Vagina (tissue), 2 donors: ENCODE measurements around the gene MATR3. TPM values are rescaled to one million over a fixed set of nuclear protein-coding genes. Genes with fewer than 3 reads are reported as not detected.

ENCODE experiments used
- DNase-seq, 2 donors: peaks; one replicate each; pipeline ENCODE4 v3.0.0-alpha.2; 2017; ENCODE audit errors: extremely low spot score in 2 of 2
- H3K27ac ChIP-seq: fragments of 200-600 bp; sonication (generic); one replicate; pipeline ENCODE4 v1.5.1; 2019
- H3K27me3 ChIP-seq: fragments of 200-600 bp; sonication (generic); one replicate; pipeline ENCODE4 v1.5.1; 2019
- H3K36me3 ChIP-seq, 2 donors: fragments of 200-600 bp; sonication (generic); one replicate each; pipeline ENCODE4 v1.5.1; 2017 to 2019
- H3K4me1 ChIP-seq: fragments of 200-600 bp; sonication (generic); one replicate; pipeline ENCODE4 v1.5.1; 2019
- H3K4me3 ChIP-seq, 2 donors: fragments of 200-600 bp; sonication (generic); 1 replicate in 1 of 2; 2 replicates in 1 of 2; pipeline ENCODE4 v1.5.1; 2016 to 2019
- H3K9me3 ChIP-seq: fragments of 200-600 bp; sonication (generic); one replicate; pipeline ENCODE4 v1.5.1; 2019
- POLR2A ChIP-seq, 2 donors: fragments of 450-650 bp; IDR thresholded peaks; one replicate each; pipeline ENCODE4 v1.6.1; 2017; ENCODE audit warnings: antibody characterized with exemption in 2 of 2, mild to moderate bottlenecking in 2 of 2, moderate library complexity in 2 of 2
- POLR2AphosphoS5 ChIP-seq, 2 donors: sonication (generic); formaldehyde crosslinking; IDR thresholded peaks; one replicate each; pipeline ENCODE4 v1.9.0; 2017; ENCODE audit warnings: antibody characterized with exemption in 2 of 2, mild to moderate bottlenecking in 2 of 2, low read depth in 1 of 2; ENCODE audit not compliant: insufficient read depth in 1 of 2
- intact Hi-C: fragments of 100-400 bp; cut with DNase I; formaldehyde crosslinking; loops from one replicate; pipeline ENCODE4 v1.15.1; 2023
- total RNA-seq: library from RNA; depleted of rRNA; stranded (reverse); fragments of >200 nt; gene quantifications from one replicate; pipeline ENCODE4 v1.2.3, GENCODE V29; 2016
- TF ChIP-seq, protein P1 (sequence below), 3 experiments: fragments of 450-650 bp in 2 of 3; fragments of 200-600 bp in 1 of 3; sonication (generic) in 1 of 3; IDR thresholded peaks; one replicate each; pipeline ENCODE4 v1.5.1; 2017 to 2019; ENCODE audit warnings: antibody characterized with exemption in 3 of 3, mild to moderate bottlenecking in 2 of 3, moderate library complexity in 2 of 3

Gene MATR3
- total RNA-seq, 1 donor from 2014 or later: 126 TPM

- Histone ChIP-seq H3K27ac (no peak overlapping the region), H3K36me3 (no peaks in the 10 kb centered on the region), H3K4me1 (peaks cover 38% of the 10 kb centered on the region), H3K27me3 (no peaks in the 10 kb centered on the region), H3K9me3 (no peaks in the 10 kb centered on the region), H3K4me3 (no peak overlapping the region)
- TF ChIP-seq POLR2A (IDR thresholded peaks at IDR 0.05) (no peak), POLR2AphosphoS5 (IDR thresholded peaks at IDR 0.05; ENCODE audit: insufficient read depth in 1 of 2, low read depth in 1 of 2) (no peak)
- TF ChIP-seq, protein P1, sequence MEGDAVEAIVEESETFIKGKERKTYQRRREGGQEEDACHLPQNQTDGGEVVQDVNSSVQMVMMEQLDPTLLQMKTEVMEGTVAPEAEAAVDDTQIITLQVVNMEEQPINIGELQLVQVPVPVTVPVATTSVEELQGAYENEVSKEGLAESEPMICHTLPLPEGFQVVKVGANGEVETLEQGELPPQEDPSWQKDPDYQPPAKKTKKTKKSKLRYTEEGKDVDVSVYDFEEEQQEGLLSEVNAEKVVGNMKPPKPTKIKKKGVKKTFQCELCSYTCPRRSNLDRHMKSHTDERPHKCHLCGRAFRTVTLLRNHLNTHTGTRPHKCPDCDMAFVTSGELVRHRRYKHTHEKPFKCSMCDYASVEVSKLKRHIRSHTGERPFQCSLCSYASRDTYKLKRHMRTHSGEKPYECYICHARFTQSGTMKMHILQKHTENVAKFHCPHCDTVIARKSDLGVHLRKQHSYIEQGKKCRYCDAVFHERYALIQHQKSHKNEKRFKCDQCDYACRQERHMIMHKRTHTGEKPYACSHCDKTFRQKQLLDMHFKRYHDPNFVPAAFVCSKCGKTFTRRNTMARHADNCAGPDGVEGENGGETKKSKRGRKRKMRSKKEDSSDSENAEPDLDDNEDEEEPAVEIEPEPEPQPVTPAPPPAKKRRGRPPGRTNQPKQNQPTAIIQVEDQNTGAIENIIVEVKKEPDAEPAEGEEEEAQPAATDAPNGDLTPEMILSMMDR (IDR thresholded peaks at IDR 0.05): no peak
- no peak for DNase-seq
- intact Hi-C loops: no loop called here
Observed at GRCh38 chr5:139271201-139272027, 22.1 kb upstream of the MATR3 start.

GRCh38 chr5:139272471-139273321 lies 20.8 kb upstream of the MATR3 start:
- peaks cover 47% of the 10 kb centered on the region for H3K4me1 ChIP-seq
- peak overlapping the region; percentile 52 to 60 for H3K4me3 ChIP-seq
- H3K36me3 ChIP-seq: no peaks in the 10 kb centered on the region
- H3K9me3 ChIP-seq: no peaks in the 10 kb centered on the region
- peak overlapping the region; percentile 75 for H3K27ac ChIP-seq
- H3K27me3 ChIP-seq: no peaks in the 10 kb centered on the region
- no peak for TF ChIP-seq POLR2A (IDR thresholded peaks at IDR 0.05)
- TF ChIP-seq, protein P1 (IDR thresholded peaks at IDR 0.05): no peak
- TF ChIP-seq POLR2AphosphoS5 (IDR thresholded peaks at IDR 0.05; ENCODE audit: insufficient read depth in 1 of 2, low read depth in 1 of 2): no peak
- intact Hi-C loops: no loop called here
- no peak for DNase-seq

- TF ChIP-seq POLR2AphosphoS5 (IDR thresholded peaks at IDR 0.05; ENCODE audit: insufficient read depth in 1 of 2, low read depth in 1 of 2) (no peak), POLR2A (IDR thresholded peaks at IDR 0.05) (no peak)
- TF ChIP-seq, protein P1 (IDR thresholded peaks at IDR 0.05): no peak
- Histone ChIP-seq H3K9me3 (no peaks in the 10 kb centered on the region), H3K36me3 (peaks cover 0 to 3% of the 10 kb centered on the region in 2 donors), H3K4me1 (peaks cover 47% of the 10 kb centered on the region), H3K27me3 (no peaks in the 10 kb centered on the region), H3K4me3 (peak overlapping the region; percentile 52 to 60), H3K27ac (peak overlapping the region; percentile 75)
- intact Hi-C loops: no loop called here
- DNase-seq: no peak
Observed at GRCh38 chr5:139273322-139273571, 20.3 kb upstream of the MATR3 start.

GRCh38 chr5:139273572-139274289 lies 19.8 kb upstream of the MATR3 start:
- TF ChIP-seq, protein P1 (IDR thresholded peaks at IDR 0.05): peak in 1 of 3 experiments; percentile 15
- TF ChIP-seq POLR2AphosphoS5 (IDR thresholded peaks at IDR 0.05; ENCODE audit: insufficient read depth in 1 of 2, low read depth in 1 of 2): peak; percentile 84 to 90
- peak in 1 of 2 donors; percentile 18 for TF ChIP-seq POLR2A (IDR thresholded peaks at IDR 0.05)
- Histone ChIP-seq H3K4me1 (peaks cover 47% of the 10 kb centered on the region), H3K4me3 (peak overlapping the region; percentile 52 to 60), H3K36me3 (peaks cover 0 to 8% of the 10 kb centered on the region in 2 donors), H3K27me3 (no peaks in the 10 kb centered on the region), H3K27ac (peak overlapping the region; percentile 75), H3K9me3 (no peaks in the 10 kb centered on the region)
- no peak for DNase-seq
- intact Hi-C loops: no loop called here
